WERI-Rb-1 (cell line): ENCODE results near the gene MBP.

Experiments
- DNase-seq: peaks from one replicate; pipeline ENCODE4 v3.0.0-alpha.2; 2020
- H3K27ac ChIP-seq: fragments of 250-450 bp; sonication (Bioruptor Pico); 2 replicates; pipeline ENCODE4 v1.5.1; 2020; ENCODE audit warnings: mild to moderate bottlenecking, moderate library complexity
- H3K27me3 ChIP-seq: fragments of 250-450 bp; sonication (Bioruptor Pico); 2 replicates; pipeline ENCODE4 v1.5.1; 2021; ENCODE audit warnings: mild to moderate bottlenecking, low read depth, moderate library complexity; ENCODE audit not compliant: insufficient read depth, severe bottlenecking
- H3K36me3 ChIP-seq: fragments of 250-450 bp; sonication (Bioruptor Pico); 2 replicates; pipeline ENCODE4 v1.5.1; 2020; ENCODE audit warnings: mild to moderate bottlenecking, moderate library complexity
- H3K4me3 ChIP-seq: 2 replicates; pipeline ENCODE4 v1.5.1; 2011; ENCODE audit warnings: low read depth, mild to moderate bottlenecking, control low read depth, low read length
- H3K9me3 ChIP-seq: fragments of 250-450 bp; sonication (Bioruptor Pico); 2 replicates; pipeline ENCODE4 v1.5.1; 2021; ENCODE audit warnings: mild to moderate bottlenecking, moderate library complexity; ENCODE audit not compliant: severe bottlenecking
- TF ChIP-seq, protein P1 (sequence below): IDR thresholded peaks from 2 replicates; pipeline ENCODE4 v1.5.1; 2011; ENCODE audit warnings: low read depth, mild to moderate bottlenecking, control low read depth, inconsistent platforms, low read length

MBP gene

DNA sequence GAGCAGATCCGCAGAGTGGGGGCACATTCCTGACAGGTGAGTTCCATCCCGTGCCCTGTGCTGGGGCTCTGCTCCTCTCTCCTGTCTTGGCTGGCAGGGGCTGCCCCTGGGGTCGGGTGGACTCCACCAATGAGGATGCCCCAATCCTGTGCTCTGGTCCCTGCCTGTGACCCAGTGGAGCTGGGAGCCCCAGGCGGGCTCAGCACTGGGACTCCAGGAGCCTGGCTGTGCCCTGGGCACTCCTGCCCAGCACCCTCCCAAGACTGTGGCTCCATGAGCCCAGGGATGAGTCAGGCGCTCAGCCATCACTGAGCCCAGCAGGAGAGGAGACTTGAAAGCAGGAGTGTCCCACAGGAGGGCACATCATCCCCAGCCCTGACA lies 53.9 kb downstream of the MBP start:
- Histone ChIP-seq H3K36me3 (no peaks in the 10 kb centered on the region), H3K27ac (no peak overlapping the region), H3K4me3 (no peak overlapping the region), H3K9me3 (no peaks in the 10 kb centered on the region), H3K27me3 (no peaks in the 10 kb centered on the region)
- TF ChIP-seq, protein P1, sequence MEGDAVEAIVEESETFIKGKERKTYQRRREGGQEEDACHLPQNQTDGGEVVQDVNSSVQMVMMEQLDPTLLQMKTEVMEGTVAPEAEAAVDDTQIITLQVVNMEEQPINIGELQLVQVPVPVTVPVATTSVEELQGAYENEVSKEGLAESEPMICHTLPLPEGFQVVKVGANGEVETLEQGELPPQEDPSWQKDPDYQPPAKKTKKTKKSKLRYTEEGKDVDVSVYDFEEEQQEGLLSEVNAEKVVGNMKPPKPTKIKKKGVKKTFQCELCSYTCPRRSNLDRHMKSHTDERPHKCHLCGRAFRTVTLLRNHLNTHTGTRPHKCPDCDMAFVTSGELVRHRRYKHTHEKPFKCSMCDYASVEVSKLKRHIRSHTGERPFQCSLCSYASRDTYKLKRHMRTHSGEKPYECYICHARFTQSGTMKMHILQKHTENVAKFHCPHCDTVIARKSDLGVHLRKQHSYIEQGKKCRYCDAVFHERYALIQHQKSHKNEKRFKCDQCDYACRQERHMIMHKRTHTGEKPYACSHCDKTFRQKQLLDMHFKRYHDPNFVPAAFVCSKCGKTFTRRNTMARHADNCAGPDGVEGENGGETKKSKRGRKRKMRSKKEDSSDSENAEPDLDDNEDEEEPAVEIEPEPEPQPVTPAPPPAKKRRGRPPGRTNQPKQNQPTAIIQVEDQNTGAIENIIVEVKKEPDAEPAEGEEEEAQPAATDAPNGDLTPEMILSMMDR, result no peak
- DNase-seq, result no peak

DNA sequence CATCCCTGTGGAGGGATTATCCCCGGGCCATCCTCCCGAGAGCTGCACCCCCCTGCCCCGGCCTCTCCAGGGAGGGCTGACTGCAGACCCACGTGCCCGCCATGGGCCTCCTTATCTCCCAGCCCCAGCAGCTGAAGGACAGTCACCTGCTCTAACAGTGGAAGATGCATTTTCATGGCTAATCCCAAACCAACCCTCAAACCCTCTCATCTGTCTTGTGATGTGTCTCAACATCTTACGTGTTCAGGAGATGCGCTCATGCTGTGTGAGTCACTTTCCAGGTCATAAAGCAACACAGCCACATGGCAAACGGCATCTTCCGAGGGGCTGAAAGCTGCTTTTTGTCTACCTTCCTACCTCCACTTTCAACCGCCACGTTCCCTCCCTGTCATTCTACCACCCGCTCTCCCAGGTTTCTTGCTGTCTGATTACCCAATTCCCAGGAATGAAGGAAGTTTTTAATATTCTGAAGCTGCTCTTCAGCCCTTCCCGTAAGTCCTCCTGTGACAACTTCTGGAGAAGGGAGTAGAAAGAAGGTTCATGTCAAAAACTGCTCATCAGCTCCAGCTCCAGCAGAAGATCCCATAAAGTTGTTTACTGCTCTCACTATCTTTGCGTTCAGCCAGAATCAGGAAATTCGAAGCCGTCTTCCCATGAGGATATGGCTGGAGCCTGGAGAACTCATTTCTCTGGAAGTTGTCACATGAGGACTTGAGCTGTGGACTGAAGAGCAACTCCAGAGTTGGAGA lies 54.5 kb downstream of the MBP start:
- Histone ChIP-seq H3K27me3 (no peaks in the 10 kb centered on the region), H3K9me3 (no peaks in the 10 kb centered on the region), H3K36me3 (no peaks in the 10 kb centered on the region), H3K27ac (no peak overlapping the region), H3K4me3 (no peak overlapping the region)
- TF ChIP-seq, protein P1, result no peak
- DNase-seq, result no peak

DNA sequence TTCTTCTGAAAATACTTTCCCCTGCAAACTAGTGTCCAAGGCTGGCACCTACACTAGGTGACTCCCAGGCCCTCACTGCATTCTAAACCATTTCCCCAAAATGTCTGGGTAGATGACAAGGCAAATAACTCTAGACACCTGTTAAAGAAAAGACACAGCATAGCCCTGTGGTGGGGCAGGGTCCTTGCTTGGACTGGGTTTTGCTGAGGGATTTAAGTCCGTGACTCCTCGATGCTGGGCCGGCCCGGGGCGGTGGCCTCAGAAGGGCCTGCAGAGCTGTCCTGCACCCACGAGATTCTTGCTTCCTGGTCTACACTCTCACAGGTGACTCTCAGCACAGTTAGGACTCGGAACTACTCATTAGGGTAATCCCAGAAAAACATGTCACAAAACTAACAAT lies 55.2 kb downstream of the MBP start:
- TF ChIP-seq, protein P1, result no peak
- H3K4me3 ChIP-seq, result no peak overlapping the region
- H3K36me3 ChIP-seq, result no peaks in the 10 kb centered on the region
- DNase-seq, result no peak
- no peaks in the 10 kb centered on the region for H3K27me3 ChIP-seq
- H3K27ac ChIP-seq, result no peak overlapping the region
- no peaks in the 10 kb centered on the region for H3K9me3 ChIP-seq

DNA sequence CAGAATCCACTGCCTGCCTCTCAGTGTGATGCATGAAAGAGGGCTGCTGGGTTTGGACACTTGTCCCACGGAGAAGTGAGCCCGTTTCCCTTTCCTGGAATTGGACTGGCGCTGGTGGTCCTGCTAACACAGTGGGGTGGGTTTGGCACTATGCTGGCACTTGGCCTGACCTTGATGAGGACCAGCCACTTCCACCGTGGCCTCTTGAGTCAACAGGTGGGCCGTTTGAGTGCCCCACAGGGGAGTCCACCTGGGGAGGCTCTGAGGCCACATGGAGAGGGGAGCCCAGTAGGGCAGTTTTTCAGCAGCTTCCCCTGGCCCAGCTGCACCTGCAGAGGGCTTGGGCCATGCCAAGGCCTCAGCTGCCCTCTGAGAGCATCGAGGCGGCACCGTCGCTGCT lies 56.5 kb downstream of the MBP start:
- Histone ChIP-seq H3K27ac (no peak overlapping the region), H3K4me3 (no peak overlapping the region), H3K27me3 (no peaks in the 10 kb centered on the region), H3K9me3 (no peaks in the 10 kb centered on the region), H3K36me3 (no peaks in the 10 kb centered on the region)
- DNase-seq, result no peak
- TF ChIP-seq, protein P1, result no peak

DNA sequence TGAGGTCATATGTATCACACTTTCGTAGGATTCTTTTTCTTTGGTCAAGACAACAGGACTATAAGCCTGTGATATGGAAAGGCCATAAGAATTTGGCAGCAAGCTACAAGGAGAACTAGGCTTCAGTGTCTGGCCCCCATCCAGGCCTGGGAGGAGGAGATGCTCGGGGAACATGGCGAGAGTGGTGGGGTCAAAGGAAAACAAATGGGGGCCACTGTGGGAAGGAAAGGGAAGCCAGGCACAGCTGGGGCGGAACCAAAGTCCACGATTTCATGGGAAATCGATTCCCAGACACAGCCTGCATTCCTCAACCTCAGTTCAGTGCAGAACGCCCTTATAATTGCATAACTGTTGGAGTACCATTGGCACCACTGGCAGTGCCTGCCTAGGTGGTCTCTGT lies 58.2 kb downstream of the MBP start:
- DNase-seq, result no peak
- no peaks in the 10 kb centered on the region for H3K36me3 ChIP-seq
- no peak overlapping the region for H3K4me3 ChIP-seq
- TF ChIP-seq, protein P1, result no peak
- H3K27me3 ChIP-seq, result no peaks in the 10 kb centered on the region
- no peak overlapping the region for H3K27ac ChIP-seq
- no peaks in the 10 kb centered on the region for H3K9me3 ChIP-seq
